Measurements from ENCODE around the gene MUC4. TPM values are rescaled to one million over a fixed set of nuclear protein-coding genes. Genes with fewer than 3 reads are reported as not detected.
"Not testable (repeated sequence)": the region's sequence is repeated elsewhere in the genome, so short reads cannot be mapped to it uniquely, and the experiment has no call there.

MUC4 gene
- total RNA-seq, 2 donors from 2014 or later = not detected

DNA sequence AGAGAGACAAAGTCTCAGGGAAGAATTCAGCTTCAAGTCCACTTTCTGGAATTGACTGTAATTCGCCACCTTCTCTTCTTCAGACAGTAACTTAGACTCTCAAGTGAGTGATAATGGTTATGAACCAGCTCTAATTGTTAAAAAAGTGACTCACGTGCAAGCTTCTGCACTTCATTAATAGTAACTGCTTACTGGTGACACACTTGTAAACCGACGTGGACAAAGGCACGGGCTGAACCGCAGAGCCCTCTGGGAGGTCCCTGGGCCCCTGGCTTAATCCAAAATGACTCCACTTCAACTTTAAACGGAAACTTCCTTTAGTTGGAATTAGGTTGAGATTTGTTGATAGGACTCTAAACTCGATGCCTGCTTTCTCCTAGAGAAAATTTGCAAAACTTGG, 17.0 kb downstream of the MUC4 start:
- intact Hi-C loops (cut with DNase I) = no loop called here
- ATAC-seq = no peak
- no peaks in the 10 kb centered on the region for H3K9me3 ChIP-seq
- no peak for DNase-seq
- H3K36me3 ChIP-seq (replicated peaks in 1 of 2; ENCODE audit: insufficient read depth in 1 of 2, low read depth in 2 of 2) = no peaks in the 10 kb centered on the region
- H3K27ac ChIP-seq = no peak overlapping the region
- H3K4me1 ChIP-seq = no peaks in the 10 kb centered on the region
- TF ChIP-seq CTCF (IDR thresholded peaks at IDR 0.05) (no peak), POLR2A (IDR thresholded peaks at IDR 0.05) (no peak)
- no peaks in the 10 kb centered on the region for H3K27me3 ChIP-seq
- no peak overlapping the region for H3K4me3 ChIP-seq
- WGBS, 2 donors = 54 to 58% methylated on average over 8 of the region's 8 CpGs

GRCh38 chr3:195792621-195793020, 19.1 kb downstream of the MUC4 start:
- H3K27me3 ChIP-seq; intact Hi-C loops (cut with DNase I); DNase-seq; H3K4me3 ChIP-seq; ATAC-seq; H3K27ac ChIP-seq; H3K36me3 ChIP-seq (replicated peaks in 1 of 2; ENCODE audit: insufficient read depth in 1 of 2, low read depth in 2 of 2); H3K4me1 ChIP-seq; H3K9me3 ChIP-seq: not testable (repeated sequence)
- WGBS, 2 donors = 60 to 74% methylated on average over 6 of the region's 6 CpGs

DNA sequence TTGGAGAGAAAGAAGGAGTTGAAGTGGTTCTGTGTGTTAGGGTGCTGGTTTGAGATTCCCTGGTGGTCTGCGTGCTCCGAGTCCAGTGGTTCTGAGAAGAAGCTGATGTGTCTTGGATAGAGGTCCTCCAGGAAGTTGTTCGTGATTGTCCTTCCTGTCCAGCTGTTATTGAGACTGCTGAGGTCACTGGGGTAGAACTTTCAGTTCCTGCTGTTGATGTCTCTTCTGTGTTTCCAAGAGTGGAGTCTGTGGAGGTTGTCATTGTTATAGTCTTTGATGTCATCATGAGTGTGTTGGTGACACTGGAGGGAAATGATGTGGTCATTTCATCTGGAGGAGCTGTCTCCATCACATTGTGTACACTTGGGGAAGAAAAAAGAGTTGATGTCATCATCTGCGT, 20.8 kb downstream of the MUC4 start:
- Histone ChIP-seq H3K36me3 (replicated peaks in 1 of 2; ENCODE audit: insufficient read depth in 1 of 2, low read depth in 2 of 2) (no peaks in the 10 kb centered on the region), H3K27ac (no peak overlapping the region), H3K27me3 (no peaks in the 10 kb centered on the region), H3K4me1 (no peaks in the 10 kb centered on the region), H3K9me3 (no peaks in the 10 kb centered on the region), H3K4me3 (no peak overlapping the region)
- 84 to 89% methylated on average over 4 of the region's 4 CpGs for WGBS, 2 donors
- no peak for TF ChIP-seq CTCF (IDR thresholded peaks at IDR 0.05)
- TF ChIP-seq POLR2A (IDR thresholded peaks at IDR 0.05) = no peak
- intact Hi-C loops (cut with DNase I) = no loop called here
- DNase-seq = no peak
- ATAC-seq = no peak

GRCh38 chr3:195788711-195789581, 22.8 kb downstream of the MUC4 start:
- 77 to 85% methylated on average over 20 to 25 of the region's 26 CpGs for WGBS, 2 donors
- Histone ChIP-seq H3K9me3 (no peaks in the 10 kb centered on the region), H3K4me1 (no peaks in the 10 kb centered on the region), H3K36me3 (replicated peaks in 1 of 2; ENCODE audit: insufficient read depth in 1 of 2, low read depth in 2 of 2) (no peaks in the 10 kb centered on the region), H3K27me3 (no peaks in the 10 kb centered on the region), H3K27ac (no peak overlapping the region), H3K4me3 (no peak overlapping the region)
- ATAC-seq (no peak), DNase-seq (no peak)
- TF ChIP-seq CTCF (IDR thresholded peaks at IDR 0.05) (no peak), POLR2A (IDR thresholded peaks at IDR 0.05) (no peak)
- intact Hi-C loops (cut with DNase I) = no loop called here

- H3K27me3 ChIP-seq; ATAC-seq; DNase-seq; intact Hi-C loops (cut with DNase I); H3K36me3 ChIP-seq (replicated peaks in 1 of 2; ENCODE audit: insufficient read depth in 1 of 2, low read depth in 2 of 2); H3K4me1 ChIP-seq; H3K9me3 ChIP-seq; H3K4me3 ChIP-seq; H3K27ac ChIP-seq: not testable (repeated sequence)
- 70 to 76% methylated on average over 21 of the region's 21 CpGs for WGBS, 2 donors
These were observed 25.8 kb downstream of the MUC4 start for GRCh38 chr3:195785781-195786405.

DNA sequence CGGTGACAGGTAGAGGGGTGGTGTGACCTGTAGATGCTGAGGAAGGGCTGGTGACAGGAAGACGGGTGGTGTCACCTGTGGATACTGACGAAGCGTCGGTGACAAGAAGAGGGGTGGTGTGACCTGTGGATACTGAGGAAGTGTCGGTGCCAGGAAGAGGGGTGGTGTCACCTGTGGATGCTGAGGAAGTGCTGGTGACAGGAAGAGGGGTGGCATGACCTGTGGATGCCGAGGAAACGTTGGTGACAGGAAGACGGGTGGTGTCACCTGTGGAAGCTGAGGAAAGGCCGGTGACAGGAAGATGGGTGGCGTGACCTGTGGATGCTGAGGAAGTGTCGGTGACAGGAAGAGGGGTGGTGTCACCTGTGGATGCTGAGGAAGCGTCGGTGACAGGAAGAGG, 27.7 kb downstream of the MUC4 start:
- ATAC-seq; H3K4me1 ChIP-seq; H3K27me3 ChIP-seq; DNase-seq; H3K9me3 ChIP-seq; H3K27ac ChIP-seq; H3K36me3 ChIP-seq (replicated peaks in 1 of 2; ENCODE audit: insufficient read depth in 1 of 2, low read depth in 2 of 2); H3K4me3 ChIP-seq; intact Hi-C loops (cut with DNase I): not testable (repeated sequence)
- 63 to 64% methylated on average over 14 of the region's 14 CpGs for WGBS, 2 donors

GRCh38 chr3:195781236-195781635, 30.5 kb downstream of the MUC4 start:
- DNase-seq; intact Hi-C loops (cut with DNase I): not testable (repeated sequence)

More at GRCh38 chr3:195781236-195781635, 30.5 kb downstream of the MUC4 start:
- ATAC-seq; H3K4me1 ChIP-seq; H3K27ac ChIP-seq; H3K4me3 ChIP-seq; H3K27me3 ChIP-seq; H3K9me3 ChIP-seq; H3K36me3 ChIP-seq (replicated peaks in 1 of 2; ENCODE audit: insufficient read depth in 1 of 2, low read depth in 2 of 2): not testable (repeated sequence)
- 68 to 77% methylated on average over 10 to 11 of the region's 12 CpGs for WGBS, 2 donors

Data from body of pancreas (tissue), 4 donors.